GM19035 (cell line): ENCODE data around the gene TRIM56.
"Not testable (repeated sequence)": the region's sequence is repeated elsewhere in the genome, so short reads cannot be mapped to it uniquely, and the experiment has no call there.

Experiments used
- ATAC-seq: cut with Tn5 transposase; IDR thresholded peaks from one replicate; pipeline ENCODE4 v1.9.1; 2021; ENCODE audit not compliant: unreplicated experiment

Gene TRIM56

DNA sequence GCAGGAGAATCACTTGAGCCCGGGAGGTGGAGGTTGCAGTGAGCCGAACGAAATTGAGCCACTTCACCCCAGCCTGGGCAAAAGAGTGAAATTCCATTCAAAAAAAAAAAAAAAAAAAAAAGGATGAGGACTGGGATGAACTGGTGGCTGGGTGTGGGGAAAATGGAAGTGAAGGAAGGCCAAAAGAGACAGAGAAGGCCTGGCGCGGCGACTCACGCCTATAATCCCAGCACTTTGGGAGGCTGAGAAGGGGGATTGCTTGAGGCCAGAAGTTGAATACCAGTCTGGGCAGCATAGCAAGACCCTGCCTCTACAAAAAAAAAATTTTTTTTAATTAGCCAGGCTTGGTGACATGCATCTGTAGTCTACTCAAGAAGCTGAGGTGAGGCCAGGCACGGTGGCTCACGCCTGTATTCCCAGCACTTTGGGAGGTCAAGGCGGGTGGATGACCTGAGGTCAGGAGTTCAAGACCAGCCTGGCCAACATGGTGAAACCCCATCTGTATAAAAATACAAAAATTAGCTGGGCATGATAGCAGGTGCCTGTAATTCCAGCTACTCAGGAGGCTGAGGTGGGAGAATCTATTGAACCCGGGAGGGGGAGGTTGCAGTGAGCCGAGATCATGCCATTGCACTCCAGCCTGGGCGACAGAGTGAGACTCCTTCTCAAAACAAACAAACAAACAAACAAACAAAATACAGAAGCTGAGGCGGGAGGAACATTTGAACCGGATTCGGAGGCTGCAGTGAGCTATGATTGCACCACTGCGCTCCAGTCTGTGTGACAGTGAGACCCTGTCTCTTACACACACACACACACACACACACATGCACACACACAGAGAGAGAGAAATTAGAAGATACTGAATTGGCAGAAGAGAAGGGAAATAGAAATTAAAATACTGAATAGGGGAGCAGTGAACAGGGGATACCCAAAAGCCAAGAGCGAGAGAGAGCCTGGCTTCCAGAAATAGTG lies 47.6 kb downstream of the TRIM56 start:
- not testable (repeated sequence) for ATAC-seq

- ATAC-seq = no peak
These were observed 48.5 kb downstream of the TRIM56 start for GRCh38 chr7:101133621-101134398.

GRCh38 chr7:101134399-101134980 lies 49.2 kb downstream of the TRIM56 start:
- ATAC-seq = no peak

DNA sequence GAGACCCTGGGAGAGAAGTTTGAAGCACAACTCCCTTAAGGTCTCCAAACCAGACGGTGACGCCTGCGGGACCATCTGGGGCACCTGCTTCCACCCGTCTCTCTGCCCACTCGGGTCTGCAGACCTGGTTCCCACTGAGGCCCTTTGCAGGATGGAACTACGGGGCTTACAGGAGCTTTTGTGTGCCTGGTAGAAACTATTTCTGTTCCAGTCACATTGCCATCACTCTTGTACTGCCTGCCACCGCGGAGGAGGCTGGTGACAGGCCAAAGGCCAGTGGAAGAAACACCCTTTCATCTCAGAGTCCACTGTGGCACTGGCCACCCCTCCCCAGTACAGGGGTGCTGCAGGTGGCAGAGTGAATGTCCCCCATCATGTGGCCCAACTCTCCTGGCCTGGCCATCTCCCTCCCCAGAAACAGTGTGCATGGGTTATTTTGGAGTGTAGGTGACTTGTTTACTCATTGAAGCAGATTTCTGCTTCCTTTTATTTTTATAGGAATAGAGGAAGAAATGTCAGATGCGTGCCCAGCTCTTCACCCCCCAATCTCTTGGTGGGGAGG lies 52.5 kb downstream of the TRIM56 start:
- ATAC-seq = no peak

DNA sequence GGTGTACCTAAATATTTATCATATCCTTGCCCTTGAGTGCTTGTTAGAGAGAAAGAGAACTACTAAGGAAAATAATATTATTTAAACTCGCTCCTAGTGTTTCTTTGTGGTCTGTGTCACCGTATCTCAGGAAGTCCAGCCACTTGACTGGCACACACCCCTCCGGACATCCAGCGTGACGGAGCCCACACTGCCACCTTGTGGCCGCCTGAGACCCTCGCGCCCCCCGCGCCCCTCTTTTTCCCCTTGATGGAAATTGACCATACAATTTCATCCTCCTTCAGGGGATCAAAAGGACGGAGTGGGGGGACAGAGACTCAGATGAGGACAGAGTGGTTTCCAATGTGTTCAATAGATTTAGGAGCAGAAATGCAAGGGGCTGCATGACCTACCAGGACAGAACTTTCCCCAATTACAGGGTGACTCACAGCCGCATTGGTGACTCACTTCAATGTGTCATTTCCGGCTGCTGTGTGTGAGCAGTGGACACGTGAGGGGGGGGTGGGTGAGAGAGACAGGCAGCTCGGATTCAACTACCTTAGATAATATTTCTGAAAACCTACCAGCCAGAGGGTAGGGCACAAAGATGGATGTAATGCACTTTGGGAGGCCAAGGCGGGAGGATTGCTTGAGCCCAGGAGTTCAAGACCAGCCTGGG lies 53.1 kb downstream of the TRIM56 start:
- ATAC-seq = peak; percentile 80

GRCh38 chr7:101140339-101140699 lies 55.0 kb downstream of the TRIM56 start:
- ATAC-seq = no peak

- no peak for ATAC-seq
These were observed 55.6 kb downstream of the TRIM56 start for GRCh38 chr7:101140746-101141382.
